Activated CD8-positive, alpha-beta memory T cell treated with anti-CD3 and anti-CD28 coated beads for 1 hour (primary cell): ENCODE results near the gene MTIF3.
"Not testable (repeated sequence)": the region's sequence is repeated elsewhere in the genome, so short reads cannot be mapped to it uniquely, and the experiment has no call there.

Experiments
- DNase-seq, 2 donors: peaks; one replicate each; pipeline ENCODE4 v3.0.0-alpha.2; 2020; ENCODE audit warnings: low read depth in 1 of 2; ENCODE audit errors: extremely low read depth in 1 of 2

The MTIF3 gene

DNA sequence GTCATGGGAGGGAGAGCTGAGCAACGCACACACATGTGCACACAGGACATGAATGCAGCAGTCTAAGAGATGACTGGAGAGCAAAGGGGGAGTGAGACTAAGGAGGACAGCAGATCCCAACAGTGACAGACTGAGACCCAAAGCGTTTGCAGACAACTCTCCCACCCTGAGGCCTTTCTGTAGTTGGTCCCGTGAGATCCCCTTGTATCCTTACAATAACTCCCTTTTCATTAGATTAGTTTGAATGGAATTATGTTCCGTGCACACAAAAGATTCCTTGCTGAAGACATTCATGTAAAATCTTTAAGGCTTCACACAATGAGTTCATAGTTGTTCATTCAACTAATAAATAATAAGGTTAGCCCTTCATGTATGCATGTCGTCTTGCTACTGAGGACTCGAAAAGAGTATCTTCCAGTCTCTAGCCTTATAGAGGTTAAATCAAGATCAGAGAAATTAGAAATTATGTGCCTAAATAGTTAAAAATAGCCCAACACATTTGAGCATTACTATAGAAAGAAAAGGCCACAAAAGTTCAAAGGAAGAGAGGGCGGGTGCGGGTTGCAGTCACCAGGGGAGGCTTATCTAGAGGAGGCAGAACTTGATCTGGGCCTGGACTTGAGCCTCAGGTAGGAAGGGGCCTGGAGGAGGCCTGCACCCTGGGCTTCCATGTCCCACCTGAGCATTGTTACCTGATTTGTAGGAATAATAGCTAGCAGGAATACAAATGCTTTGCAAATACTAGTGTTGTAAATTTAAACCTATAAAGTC lies 29.1 kb downstream of the MTIF3 start:
- no peak for DNase-seq

DNA sequence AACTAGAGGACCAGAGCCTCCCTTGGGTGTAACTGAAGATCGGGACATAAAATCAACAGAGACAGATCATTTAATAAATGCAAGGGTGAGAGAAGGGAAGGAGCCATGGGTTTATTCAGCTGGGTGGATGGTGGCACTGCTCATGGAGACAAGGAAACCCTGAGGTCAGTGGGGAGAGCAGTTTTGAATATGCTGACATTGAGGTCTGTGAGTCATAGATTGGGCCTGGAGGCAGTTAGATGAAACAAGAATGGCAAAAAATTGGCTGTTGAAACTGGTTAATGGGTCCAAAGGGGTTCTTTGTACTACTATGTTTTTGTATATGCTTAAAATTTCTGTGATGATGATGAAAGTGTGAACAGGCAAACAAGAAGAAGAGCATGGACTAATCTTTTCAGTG lies 31.0 kb downstream of the MTIF3 start:
- DNase-seq, result no peak

DNA sequence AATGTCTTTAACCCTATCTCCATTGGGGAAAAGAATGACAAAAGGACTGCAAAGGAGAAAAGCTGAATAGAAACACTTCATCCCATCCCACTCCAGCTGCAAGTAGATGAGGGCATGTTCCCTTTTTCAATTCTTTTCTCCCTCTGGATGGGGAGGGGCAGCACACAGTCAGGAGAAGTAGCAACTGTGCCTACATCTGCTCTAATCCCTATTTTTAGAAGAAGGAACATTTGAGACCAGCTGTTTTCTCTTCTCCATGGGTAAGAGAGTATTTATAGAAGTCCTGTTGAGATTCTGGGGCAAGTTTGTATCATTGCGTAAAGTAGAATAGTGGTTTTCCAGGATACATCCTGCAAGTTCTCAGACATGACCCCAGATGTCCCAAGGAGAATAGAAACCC lies 35.2 kb downstream of the MTIF3 start:
- no peak for DNase-seq

DNA sequence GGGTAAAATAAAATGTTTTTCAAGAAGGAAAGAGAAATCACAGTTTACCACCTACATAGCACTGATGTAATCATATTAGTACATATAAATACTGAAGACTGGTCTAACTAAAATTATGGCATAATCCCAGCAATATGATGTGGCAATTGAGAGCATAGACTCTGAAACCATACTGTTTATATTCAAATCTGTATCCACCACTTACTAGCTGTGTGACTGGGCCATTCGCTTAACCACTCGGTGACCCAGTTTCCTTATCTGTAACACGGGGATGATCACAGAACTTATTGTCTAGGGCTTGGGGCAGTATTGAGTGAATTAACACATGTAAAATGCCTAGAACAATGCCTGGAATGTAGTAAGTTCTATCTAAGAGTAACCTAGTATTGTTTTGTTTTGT lies 39.0 kb downstream of the MTIF3 start:
- DNase-seq, result no peak

DNA sequence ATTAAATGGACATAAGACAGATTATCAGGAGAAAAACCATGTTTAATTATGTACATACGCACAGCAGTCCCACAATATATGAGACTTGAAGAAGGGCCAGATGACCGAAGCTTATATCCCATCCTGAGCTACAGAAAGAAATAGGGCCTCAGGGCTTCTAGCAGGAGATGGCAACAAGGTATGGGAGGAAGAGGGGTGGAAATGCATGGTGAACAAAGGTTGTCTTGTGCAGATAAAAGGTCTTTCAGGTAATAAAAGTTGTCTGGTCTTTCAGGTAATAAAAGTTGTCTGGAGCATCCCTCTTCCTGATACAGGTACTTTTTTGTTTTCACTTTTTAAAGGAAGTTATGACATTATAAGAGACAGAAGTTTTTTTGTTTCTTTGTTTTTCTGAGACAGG lies 41.4 kb downstream of the MTIF3 start:
- DNase-seq, result no peak

DNA sequence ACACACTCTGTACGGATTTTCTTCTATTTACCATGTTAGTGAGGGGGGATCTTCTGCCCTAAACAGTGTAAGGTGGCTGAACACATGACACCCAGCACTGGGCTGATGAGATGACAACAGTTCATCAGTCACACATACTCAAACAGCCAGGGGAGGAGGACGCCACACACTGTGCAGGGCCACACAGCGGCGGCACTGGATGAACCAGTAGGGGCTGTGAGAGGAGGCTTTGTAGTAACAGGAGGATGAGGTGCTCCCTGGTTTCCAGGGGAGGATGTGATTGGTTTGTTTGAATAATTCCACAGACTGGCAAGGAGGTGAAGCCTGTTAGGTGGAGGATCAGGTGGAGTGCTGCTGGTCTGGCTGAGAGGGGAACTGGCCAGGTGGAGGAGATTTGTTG lies 42.3 kb downstream of the MTIF3 start:
- DNase-seq, result no peak

DNA sequence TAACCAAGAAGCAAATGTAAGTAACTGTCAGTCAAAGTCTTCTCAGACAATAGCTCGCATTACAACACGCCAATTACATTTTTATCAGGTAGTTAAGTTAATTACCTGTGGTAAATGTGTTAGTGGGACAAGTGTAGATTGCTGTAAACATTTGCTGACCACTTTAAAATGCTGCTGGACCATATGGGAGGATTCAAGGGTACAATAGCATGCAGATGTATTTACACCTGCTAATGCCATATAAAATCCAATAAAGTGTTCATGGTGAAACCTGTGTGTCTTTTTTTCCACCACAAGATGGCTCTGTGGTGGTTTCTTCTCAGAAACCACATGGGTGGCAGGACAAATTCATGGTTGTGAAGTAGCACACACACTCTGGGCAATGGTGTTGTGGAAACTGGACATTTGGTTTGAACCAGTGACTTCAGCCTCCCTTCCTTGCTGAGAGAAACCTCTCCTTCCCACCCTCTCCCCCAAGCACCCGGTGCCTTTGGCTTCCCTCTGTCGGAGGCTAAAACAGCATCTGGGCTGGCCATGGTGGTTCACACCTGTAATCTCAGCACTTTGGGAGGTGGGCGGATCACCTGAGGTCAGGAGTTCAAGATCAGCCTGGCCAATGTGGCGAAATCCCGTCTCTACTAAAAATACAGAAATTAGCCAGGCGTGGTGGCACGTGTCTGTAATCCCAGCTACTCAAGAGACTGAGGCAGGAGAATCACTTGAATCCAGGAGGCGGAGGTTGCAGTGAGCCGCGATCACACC lies 44.0 kb downstream of the MTIF3 start:
- no peak for DNase-seq

DNA sequence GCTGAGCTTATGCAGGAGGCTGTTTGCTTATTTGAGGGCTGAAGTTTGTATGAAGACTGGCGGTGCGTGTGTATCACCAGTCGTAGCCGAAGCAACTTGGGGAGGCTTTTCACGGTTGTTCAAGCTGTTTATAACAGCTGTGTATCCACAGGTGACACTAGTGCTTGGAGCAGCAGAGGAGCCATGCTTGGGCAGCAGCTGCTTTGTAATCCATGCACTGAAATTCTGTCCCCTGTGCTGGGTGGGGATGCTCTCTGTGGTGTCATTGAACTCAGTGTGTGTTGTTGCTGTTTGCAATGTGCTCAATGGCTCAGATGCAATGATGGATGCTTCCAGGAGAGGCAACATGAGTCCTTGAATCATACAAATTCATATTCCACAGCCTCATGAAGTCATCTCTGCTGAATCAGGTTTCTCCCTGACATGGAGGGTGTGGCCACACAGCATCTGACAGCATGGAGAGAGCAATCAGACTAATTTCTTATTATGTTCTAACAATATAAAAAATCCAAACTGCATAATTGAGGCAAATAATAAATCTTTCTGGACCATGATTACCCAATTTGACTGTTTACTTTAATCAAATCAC lies 44.7 kb downstream of the MTIF3 start:
- no peak for DNase-seq

DNA sequence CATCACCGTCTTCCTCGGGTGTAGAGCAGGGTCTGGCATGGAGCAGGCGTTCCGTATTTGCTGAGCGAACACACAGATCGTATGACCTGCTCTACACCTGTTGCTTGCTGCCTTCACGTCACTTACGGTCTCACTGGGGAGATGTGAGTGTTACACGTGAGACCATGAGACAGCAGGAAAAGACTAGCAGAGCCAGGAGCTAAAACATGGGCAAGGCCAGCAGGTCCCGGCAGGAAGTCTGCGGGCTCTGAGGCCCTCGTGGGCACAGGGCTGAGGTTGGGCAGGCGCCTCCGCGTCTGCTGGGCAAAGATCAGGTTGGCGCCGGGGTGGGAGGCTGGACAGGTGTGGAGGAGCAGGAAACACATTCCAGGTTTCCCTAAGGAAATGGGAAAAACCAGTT lies 45.7 kb downstream of the MTIF3 start:
- DNase-seq, result no peak

DNA sequence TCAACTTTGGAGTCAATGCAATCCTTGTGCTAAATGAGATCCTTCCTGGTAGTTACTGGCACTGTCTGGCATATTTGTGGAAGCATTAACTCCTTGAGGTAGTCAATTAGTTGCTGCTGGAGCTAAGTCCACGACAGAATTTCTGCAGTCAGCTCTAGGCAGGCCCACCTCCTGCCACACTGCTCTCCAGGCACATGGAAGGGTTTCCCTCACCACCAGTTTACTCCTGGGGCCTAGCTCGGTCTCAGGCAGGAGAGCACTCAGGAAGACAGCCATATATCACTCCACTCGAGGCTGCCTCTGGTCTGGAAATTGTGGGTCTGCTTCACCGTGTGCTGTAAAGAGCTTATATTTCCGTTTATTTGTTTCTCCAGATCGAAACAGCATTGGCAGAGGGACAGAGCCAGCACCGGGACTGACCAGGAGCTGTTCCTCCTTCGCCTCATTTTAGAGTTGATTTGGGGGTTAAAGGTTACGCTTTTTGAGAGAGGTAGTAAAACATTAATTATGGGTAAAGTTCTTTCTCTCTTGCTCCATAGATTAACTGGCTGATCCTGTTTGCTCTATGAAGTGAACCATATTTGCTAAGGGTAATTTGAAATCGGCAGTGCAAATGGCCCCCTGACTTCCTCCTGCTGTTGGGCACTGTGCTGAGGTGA lies 46.5 kb downstream of the MTIF3 start:
- no peak for DNase-seq

DNA sequence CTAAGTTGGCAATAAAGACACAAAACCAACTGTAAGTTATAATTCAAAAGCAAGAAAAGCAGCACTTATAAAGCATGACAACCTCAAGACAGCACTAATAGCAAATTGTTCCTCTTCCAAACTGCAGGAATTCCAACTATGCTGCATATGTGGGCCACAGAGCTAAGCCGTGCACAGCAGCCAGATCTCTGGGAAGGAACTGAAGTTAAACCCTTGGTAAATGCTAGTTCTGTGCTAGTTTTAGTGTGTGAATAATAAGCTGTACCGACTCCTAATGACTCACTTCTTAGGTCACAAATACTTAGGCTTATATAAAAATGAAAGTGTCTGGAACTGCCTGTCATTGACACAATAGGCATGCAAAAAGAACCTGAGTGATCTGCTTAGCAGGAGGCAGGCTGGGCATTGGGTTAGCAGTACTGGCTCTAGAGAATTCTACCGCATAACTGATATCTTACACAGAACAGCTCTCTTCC lies 47.1 kb downstream of the MTIF3 start:
- DNase-seq, result no peak

DNA sequence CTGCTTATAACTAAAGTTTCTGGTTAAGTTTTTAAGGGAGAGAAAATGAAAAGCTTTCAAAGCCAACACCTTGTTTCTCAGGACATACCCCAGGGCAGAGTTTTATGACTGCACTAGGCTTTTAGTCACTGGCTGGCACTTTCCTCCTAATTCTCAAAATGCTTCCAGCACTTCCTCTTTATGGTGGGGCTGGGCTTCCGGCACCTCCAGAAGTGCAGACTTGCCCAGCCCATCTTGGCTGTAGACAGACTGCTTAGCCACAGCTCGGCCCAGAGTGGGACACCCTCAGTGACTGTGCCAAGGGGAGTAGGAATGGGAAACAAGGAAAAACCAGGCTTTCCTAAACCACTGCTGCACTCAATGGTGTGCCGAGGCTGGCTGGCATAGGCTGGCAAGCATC lies 49.2 kb downstream of the MTIF3 start:
- no peak for DNase-seq

DNA sequence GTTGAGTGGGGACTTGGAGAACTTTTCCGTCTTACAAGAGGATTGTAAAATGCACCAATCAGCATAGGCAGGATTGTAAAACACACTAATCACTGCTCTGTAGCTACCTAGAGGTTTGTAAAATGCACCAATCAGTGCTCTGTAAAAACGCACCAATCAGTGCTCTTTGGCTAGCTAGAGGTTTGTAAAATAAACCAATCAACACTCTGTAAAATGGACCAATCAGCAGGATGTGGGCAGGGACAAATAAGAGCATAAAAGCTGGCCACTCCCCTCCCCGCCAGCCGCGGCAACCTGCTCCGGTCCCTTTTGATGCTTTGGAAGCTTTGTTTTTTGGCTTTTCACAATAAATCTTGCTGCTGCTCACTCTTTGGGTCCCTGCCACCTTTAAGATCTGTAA lies 50.0 kb downstream of the MTIF3 start:
- DNase-seq, result not testable (repeated sequence)

DNA sequence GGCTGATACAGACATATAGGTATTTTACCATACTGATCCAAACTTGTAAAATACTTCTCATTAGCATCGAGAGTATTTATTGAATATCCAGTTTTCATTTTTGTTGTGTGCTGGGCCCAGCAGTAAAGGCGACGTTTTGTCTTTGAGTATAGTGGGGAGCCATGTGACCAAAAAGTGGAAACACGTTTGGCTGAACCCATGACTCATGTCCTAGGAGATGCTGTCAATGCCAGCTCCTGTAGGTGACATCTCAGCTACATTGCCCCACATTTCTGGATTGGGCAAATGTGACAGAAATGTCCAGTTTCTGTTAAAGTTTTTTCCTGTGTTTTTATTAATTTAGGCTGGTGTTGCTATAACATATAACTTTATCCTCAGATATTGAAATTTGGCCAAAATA lies 52.0 kb downstream of the MTIF3 start:
- DNase-seq, result no peak

DNA sequence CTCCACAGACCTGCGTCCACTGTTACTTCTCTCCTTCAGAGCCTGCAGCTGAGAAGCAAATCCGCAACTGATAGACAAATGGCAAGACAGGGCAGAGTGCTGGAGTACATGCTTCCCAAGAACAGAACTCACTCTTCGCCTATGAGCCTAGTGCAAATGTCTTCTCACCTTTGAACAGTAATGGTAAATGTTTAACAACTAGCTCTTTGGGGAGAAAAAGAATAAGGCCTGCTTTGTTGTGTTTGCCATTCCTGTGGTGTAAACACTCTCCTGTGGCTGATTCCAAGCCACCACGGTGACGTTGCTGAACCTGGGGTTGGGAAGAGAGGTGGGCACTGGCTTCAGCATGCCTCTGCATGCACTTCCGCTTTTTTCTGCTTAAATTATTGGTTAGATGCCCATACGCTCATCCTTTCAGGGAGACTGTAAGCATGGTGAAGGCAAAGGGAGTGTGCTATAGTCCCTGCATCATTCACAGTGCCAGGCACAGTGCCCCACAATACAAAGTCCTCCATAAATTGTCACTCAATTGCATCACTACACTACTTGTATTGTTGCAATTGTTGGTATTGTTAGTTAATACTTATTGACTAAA lies 54.0 kb downstream of the MTIF3 start:
- no peak for DNase-seq

DNA sequence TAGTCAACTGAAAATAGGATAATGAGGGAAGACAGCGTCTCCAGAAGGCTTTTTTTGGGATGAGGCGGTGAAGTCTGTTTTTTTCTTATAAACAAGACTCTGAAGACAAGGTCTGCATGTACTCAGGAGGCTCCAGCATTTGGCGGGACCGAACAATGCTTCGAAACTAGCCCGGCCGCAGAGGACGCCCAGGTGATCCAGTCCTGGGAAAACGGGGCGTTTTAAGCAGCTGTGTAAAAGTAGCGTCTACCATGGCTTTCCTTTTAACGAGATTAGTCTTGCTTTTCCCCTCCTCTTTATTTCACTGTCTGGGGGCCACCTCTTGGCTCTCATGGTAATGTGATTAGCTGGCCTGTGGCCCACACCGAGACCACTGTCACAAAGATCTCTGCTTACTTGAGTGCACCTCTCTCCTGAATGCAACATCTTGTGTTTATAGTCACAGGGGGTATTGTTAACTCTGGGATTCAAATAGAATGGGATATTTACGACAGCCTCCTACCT lies 55.3 kb downstream of the MTIF3 start:
- DNase-seq, result no peak

DNA sequence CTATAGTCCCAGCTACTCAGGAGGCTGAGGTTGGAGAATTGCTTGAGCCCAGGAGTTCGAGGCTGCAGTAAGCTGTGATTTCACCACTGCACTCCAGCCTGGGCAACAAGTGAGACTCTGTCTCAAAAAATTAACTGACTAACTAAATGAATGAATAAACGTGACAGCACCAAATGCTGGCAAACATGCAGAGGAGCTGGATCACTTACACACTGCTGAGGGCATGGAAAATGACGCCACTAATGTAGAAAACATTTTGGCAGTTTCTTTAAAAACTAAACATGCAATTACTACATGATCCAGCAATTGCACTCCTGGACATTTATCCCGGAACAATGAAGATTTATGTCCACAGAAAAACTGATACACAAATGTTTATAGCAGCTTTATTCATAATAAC lies 57.3 kb downstream of the MTIF3 start:
- no peak for DNase-seq

DNA sequence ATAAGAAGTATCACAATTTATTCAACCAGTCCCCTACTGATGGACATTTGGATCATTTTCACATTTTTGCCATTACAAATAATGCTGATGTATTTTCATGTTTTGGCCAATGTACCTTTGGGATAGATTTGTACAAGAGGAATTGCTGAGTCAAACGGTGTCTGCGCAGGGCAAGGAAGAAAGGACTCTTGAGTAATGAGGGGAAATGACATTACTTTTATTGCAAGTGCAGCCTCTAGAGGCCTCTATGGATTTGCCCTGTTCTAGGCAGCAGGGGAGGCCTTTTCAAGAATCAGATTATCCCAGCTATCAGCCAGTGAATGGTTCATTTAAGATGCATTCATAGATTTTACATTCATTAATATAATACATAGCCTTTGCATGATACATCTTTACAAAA lies 58.9 kb downstream of the MTIF3 start:
- DNase-seq, result no peak

DNA sequence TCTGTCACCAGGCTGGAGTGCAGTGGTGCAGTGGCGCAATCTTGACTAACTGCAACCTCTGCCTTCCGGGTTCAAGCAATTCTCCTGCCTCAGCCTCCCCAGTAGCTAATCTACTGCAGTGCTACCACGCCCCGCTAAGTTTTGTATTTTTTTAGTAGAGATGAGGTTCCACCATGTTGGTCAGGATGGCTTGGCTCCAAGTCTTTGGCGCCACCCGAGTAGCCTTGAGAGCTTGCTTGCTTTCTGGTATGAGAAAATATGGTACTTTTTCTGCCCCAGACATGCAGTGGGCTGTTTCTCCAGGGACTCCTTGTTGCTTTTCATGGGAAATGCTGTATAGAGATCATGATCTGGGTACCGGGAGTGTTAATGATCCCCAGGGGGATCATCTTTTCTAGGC lies 60.5 kb downstream of the MTIF3 start:
- DNase-seq, result no peak

DNA sequence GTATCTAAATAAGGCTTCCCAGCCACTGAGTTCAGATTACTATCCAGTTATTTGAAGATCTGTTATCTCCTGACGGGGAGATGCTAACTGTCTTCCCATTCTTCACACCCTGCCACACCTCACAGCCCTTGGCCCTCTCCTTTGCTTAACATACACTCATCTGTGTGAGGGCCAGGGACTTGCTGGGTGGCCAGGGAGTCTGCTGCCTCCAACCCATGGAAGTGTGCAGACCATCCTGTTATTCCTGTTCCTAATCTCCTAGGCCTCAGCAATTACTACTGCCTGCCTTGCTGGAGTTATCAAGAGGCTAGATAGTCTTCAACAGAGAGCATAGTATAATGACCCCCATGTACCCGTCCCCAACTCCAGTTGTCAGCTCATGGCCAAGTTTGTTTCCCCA lies 62.1 kb downstream of the MTIF3 start:
- no peak for DNase-seq
